Testis (tissue), 3 donors: Measurements from ENCODE around the gene DMWD. TPM values are rescaled to one million over a fixed set of nuclear protein-coding genes. Genes with fewer than 3 reads are reported as not detected.

Experiments used
- DNase-seq: peaks from one replicate; pipeline ENCODE4 v3.0.0-alpha.2; 2019
- H3K27ac ChIP-seq, 2 donors: fragments of 200-600 bp; sonication (generic); one replicate each; pipeline ENCODE4 v1.5.1; 2019
- H3K27me3 ChIP-seq: fragments of 200-600 bp; sonication (generic); one replicate; pipeline ENCODE4 v1.5.1; 2019
- H3K36me3 ChIP-seq: fragments of 200-600 bp; sonication (generic); one replicate; pipeline ENCODE4 v1.5.1; 2017; ENCODE audit warnings: low read depth; ENCODE audit errors: missing control alignments
- H3K4me1 ChIP-seq: fragments of 200-600 bp; sonication (generic); one replicate; pipeline ENCODE4 v1.5.1; 2019
- H3K4me3 ChIP-seq, 2 donors: fragments of 200-600 bp; sonication (generic); one replicate each; pipeline ENCODE4 v1.5.1; 2017 to 2019
- H3K9me3 ChIP-seq: fragments of 200-600 bp; sonication (generic); one replicate; pipeline ENCODE4 v1.5.1; 2017
- CTCF ChIP-seq, 3 experiments: fragments of 450-650 bp in 2 of 3; fragments of 200-600 bp in 1 of 3; sonication (generic) in 1 of 3; IDR thresholded peaks; one replicate each; pipeline ENCODE4 v1.5.1; 2016 to 2019; ENCODE audit warnings: antibody characterized with exemption in 3 of 3, mild to moderate bottlenecking in 2 of 3, moderate library complexity in 1 of 3
- POLR2A ChIP-seq: fragments of 450-650 bp; IDR thresholded peaks from one replicate; pipeline ENCODE4 v1.6.1; 2017; ENCODE audit warnings: antibody characterized with exemption, mild to moderate bottlenecking, moderate library complexity
- WGBS, 2 donors: methylation state at CpG; one replicate each; pipeline ENCODE4 v1.1.5; 2018; 5-methylcytosine and 5-hydroxymethylcytosine counted together
- intact Hi-C: fragments of 100-400 bp; cut with DNase I; formaldehyde crosslinking; loops from one replicate; pipeline ENCODE4 v1.15.1; 2023; ENCODE audit warnings: low total_unique reads
- polyA plus RNA-seq: library from polyadenylated mRNA; stranded (reverse); fragments of 350-450 nt; fragmentation: Illumina TruSeq; extraction: RNeasy Lipid Tissue Mini Kit (QIAGEN cat#74804); gene quantifications from one replicate; pipeline ENCODE4 v1.2.3, GENCODE V29; 2014; ENCODE audit warnings: low read depth, low replicate concordance; ENCODE audit not compliant: insufficient read depth
- total RNA-seq, 2 donors: library from RNA; depleted of rRNA; stranded (reverse); fragments of >200 nt; gene quantifications; one replicate each; pipeline ENCODE4 v1.2.3, GENCODE V29; 2016

DMWD gene
- total and polyA plus RNA-seq, 3 donors from 2014 or later, result 59.0 to 124 (median 111) TPM

GRCh38 chr19:45817010-45817724 lies 24.5 kb upstream of the DMWD start:
- peak; percentile 86 to 96 (median 93) for TF ChIP-seq CTCF (IDR thresholded peaks at IDR 0.05)
- no peak for TF ChIP-seq POLR2A
- intact Hi-C loops, result no loop called here
- no peak overlapping the region for H3K27ac ChIP-seq

GRCh38 chr19:45816236-45817009 lies 23.8 kb upstream of the DMWD start:
- TF ChIP-seq CTCF (IDR thresholded peaks at IDR 0.05) (no peak), POLR2A (no peak)
- Histone ChIP-seq H3K4me1 (no peaks in the 10 kb centered on the region), H3K27ac (no peak overlapping the region), H3K4me3 (peak overlapping the region; percentile 31 to 47), H3K27me3 (no peaks in the 10 kb centered on the region), H3K36me3 (no peaks in the 10 kb centered on the region), H3K9me3 (no peaks in the 10 kb centered on the region)
- DNase-seq, result no peak
- intact Hi-C loops, result no loop called here
- WGBS, 2 donors, result 48 to 74% methylated on average over 9 to 16 of the region's 18 CpGs

More at GRCh38 chr19:45817010-45817724, 24.5 kb upstream of the DMWD start:
- H3K4me3 ChIP-seq, result no peak overlapping the region
- 28 to 30% methylated on average over 23 to 24 of the region's 24 CpGs for WGBS, 2 donors
- no peaks in the 10 kb centered on the region for H3K27me3 ChIP-seq
- H3K9me3 ChIP-seq, result no peaks in the 10 kb centered on the region
- no peaks in the 10 kb centered on the region for H3K4me1 ChIP-seq
- H3K36me3 ChIP-seq, result no peaks in the 10 kb centered on the region
- peak; percentile 96 for DNase-seq

- Histone ChIP-seq H3K27me3 (no peaks in the 10 kb centered on the region), H3K27ac (no peak overlapping the region), H3K9me3 (no peaks in the 10 kb centered on the region), H3K4me1 (no peaks in the 10 kb centered on the region), H3K4me3 (peak overlapping the region; percentile 31 to 47), H3K36me3 (no peaks in the 10 kb centered on the region)
- peak; percentile 40 for DNase-seq
- 34 to 47% methylated on average over 37 to 42 of the region's 44 CpGs for WGBS, 2 donors
- intact Hi-C loops, result no loop called here
- TF ChIP-seq POLR2A (no peak), CTCF (IDR thresholded peaks at IDR 0.05) (no peak)
Measured at GRCh38 chr19:45815481-45816216, 23.0 kb upstream of the DMWD start.

GRCh38 chr19:45814851-45815480 lies 22.3 kb upstream of the DMWD start, which contains the start of gene RSPH6A:
Gene RSPH6A, minus strand, starts transcription at chr19:45815308. Its CDS starts 132 bp downstream, at chr19:45815176.
- H3K9me3 ChIP-seq, result no peaks in the 10 kb centered on the region
- no peak for DNase-seq
- peak within 1 kb of the TSS; percentile 31 to 47 for H3K4me3 ChIP-seq
- TF ChIP-seq CTCF (IDR thresholded peaks at IDR 0.05) (no peak), POLR2A (no peak)
- 31 to 46% methylated on average over 28 to 39 of the region's 40 CpGs for WGBS, 2 donors
- no peaks in the 10 kb centered on the region for H3K27me3 ChIP-seq
- no peak within 1 kb of the TSS for H3K27ac ChIP-seq
- H3K36me3 ChIP-seq, result no peaks in the 10 kb centered on the region
- no peaks in the 10 kb centered on the region for H3K4me1 ChIP-seq
- intact Hi-C loops, result no loop called here
